Thyroid gland (tissue), 4 donors: ENCODE measurements around the gene ZWILCH.

Source experiments
- POLR2A ChIP-seq, 2 donors: fragments of 450-650 bp; IDR thresholded peaks; one replicate each; pipeline ENCODE4 v1.6.1; 2017; ENCODE audit warnings: antibody characterized with exemption in 2 of 2, mild to moderate bottlenecking in 2 of 2, moderate library complexity in 1 of 2
- TF ChIP-seq, protein P1 (sequence below), 6 experiments: fragments of 200-600 bp in 3 of 6; fragments of 450-650 bp in 3 of 6; sonication (generic) in 3 of 6; IDR thresholded peaks; one replicate each; pipeline ENCODE4 v1.5.1; 2016 to 2019; ENCODE audit warnings: antibody characterized with exemption in 6 of 6, mild to moderate bottlenecking in 2 of 6, inconsistent platforms in 1 of 6, moderate library complexity in 1 of 6

DNA sequence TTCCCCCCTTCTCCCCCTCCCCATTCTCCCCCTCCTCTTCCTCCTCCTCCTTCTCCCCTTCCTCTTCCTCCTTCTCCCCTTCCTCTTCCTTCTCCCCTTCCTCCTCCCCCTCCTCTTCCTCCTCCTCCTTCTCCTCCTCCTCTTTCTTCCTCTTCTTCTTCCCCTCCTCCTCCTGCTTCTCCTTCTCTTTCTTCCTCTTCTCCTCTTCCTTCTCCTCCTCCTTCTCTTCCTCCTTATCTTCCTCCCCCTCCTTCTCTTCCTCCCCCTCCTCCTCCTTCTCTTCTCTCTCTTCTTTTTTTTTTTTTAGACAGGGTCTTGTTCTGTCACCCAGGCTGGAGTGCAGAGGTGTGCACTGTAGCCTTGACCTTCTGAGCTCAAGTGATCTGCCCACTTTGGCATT, 81.9 kb downstream of the ZWILCH start:
- TF ChIP-seq, protein P1, sequence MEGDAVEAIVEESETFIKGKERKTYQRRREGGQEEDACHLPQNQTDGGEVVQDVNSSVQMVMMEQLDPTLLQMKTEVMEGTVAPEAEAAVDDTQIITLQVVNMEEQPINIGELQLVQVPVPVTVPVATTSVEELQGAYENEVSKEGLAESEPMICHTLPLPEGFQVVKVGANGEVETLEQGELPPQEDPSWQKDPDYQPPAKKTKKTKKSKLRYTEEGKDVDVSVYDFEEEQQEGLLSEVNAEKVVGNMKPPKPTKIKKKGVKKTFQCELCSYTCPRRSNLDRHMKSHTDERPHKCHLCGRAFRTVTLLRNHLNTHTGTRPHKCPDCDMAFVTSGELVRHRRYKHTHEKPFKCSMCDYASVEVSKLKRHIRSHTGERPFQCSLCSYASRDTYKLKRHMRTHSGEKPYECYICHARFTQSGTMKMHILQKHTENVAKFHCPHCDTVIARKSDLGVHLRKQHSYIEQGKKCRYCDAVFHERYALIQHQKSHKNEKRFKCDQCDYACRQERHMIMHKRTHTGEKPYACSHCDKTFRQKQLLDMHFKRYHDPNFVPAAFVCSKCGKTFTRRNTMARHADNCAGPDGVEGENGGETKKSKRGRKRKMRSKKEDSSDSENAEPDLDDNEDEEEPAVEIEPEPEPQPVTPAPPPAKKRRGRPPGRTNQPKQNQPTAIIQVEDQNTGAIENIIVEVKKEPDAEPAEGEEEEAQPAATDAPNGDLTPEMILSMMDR (IDR thresholded peaks at IDR 0.05): no peak
- no peak for TF ChIP-seq POLR2A (IDR thresholded peaks at IDR 0.05)
